HG03342 (cell line): ENCODE data around the gene ATP10A.

Source experiments
- ATAC-seq: cut with Tn5 transposase; IDR thresholded peaks from one replicate; pipeline ENCODE4 v1.9.1; 2021; ENCODE audit warnings: mild to moderate bottlenecking, moderate library complexity; ENCODE audit not compliant: unreplicated experiment

ATP10A gene

GRCh38 chr15:25797035-25797434, 66.1 kb downstream of the ATP10A start:
- ATAC-seq = no peak

DNA sequence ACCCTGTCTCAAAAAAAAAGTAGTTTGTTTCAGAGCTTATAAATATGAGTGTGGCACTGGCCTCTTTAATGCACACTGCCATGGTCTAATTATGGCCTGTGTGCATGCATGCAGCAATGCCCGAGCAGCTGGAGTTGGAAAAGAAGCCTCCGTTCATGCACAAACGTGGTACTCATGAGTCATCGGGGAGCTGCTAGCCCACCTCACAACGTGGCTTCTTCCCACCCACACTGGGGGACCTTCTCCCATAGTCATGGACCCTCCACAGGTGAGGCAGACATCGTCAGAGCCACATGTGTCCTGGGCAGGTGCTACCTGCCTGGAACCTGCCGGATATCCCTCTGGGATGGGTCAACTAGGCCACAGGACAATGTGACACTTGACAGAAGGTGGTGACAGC, 66.7 kb downstream of the ATP10A start:
- no peak for ATAC-seq

- ATAC-seq = no peak
Observed at GRCh38 chr15:25795712-25796111, 67.4 kb downstream of the ATP10A start.

DNA sequence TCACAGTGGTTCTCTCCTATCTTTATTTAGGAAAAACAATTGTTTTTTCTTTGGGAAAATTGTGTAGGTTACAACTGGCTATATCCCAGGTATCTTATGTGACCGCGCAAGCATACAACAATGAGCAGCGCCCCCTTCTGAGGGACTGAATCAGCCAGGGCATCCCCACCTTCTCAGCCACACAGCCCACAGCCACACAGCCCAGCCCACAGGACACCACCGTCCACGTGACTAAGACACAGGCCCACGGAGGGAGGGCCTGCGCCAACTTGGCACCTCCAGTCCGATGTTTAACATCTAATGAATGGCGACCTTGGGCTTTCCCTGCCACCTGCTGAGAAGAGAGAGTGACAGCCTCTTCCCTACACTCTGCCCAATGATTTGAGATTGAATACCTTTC, 68.1 kb downstream of the ATP10A start:
- no peak for ATAC-seq

DNA sequence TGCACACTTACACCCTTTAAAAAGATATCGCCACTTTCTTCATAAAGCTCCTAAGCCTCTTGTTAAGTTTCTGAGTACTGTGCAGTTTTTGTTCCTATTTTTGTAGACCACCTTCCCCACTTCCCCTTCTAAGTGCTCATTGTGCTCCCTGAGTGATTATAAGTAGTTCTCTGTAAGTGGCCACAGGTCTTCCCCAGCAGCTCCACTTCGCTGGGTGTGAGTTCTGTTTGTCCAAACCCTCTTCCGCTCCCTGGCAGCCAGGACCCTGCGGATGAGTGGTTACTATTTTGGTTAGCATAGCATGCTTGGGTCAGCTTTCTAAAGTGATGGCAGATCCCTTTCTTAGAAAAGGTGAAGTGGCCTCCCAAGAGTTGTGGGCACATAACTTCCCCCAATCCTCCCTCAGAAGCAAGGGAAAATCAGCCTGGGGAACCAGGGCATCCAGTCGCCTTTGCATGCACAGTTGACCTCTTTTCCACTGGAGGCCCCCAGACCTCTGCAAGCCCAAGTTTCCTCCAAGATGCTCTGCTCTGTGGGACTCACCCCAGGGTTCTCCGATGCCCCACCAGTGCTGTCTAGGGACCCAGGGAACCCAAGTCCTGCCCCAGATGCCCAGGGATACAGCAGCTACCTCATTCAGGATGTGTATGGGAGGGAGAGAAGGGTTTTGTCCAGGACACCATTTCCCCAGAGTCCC, 69.6 kb downstream of the ATP10A start:
- peak; percentile 79 for ATAC-seq

DNA sequence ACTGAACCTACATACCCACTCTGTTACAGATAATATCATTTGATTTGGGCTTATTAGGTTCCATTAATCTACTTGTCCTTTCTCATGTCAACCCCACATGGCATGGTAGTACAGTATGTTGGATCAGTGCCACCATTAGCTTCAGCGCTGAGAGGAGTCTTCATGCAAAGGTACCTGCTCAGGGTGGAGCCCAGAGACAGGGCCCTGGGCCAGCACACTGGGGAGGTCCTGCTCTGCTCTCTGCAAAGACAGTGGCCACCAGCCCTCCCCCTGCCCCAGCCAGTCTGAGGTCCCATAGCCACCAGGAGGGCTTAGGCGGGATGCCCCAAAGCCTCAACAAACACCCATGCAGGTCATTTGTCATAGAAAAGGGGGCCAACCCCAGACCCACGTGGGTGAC, 71.0 kb downstream of the ATP10A start:
- no peak for ATAC-seq

DNA sequence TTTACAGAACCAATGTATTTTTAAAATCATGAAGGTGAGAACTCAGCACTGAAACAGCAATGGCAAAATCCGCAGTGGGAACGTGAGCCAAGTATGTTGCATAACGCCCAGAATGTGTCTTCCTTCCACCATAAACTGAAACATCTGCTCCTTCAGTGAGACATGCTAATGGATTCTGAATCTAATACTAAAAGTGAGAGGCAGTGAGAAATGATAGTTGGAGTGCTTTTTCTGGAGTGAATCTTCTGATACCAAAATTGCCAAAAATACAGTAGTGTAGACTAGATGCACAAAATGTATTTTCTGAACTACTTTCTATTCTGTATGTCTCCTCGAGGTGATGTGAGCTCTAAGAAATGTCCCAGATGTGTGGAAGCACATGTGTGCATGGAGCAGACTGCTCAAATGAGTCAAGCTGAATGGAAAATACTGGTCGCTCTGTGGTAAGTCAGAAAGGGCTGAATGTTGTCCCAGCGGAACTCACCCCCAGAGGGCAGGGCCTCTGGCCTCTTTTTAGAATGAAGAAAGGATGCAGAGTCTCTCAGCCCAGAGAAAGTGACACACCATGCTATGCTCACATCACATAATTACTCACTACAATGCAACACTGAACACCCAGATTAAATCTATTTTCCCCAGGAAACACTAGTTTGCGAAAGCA, 73.0 kb downstream of the ATP10A start:
- ATAC-seq = no peak

GRCh38 chr15:25789616-25789999, 73.5 kb downstream of the ATP10A start:
- no peak for ATAC-seq

DNA sequence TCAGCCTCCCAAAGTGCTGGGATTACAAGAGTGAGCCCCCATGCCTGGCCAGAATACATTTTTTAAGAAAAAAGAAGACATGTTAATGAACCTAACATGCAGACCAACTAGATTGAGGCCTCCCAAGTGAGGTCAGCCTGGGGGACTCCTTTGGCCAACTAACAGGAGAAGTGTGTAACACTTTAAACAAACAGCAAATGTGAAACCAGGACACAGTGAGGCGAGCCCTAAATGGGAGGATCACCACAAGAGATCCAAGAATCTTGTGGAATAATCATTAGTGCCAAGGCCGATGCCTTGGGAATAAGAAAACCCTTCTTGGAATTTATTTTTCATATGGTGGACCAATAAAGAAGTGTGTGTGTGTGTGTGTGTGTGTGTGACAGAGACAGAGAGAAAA, 73.9 kb downstream of the ATP10A start:
- ATAC-seq = no peak

GRCh38 chr15:25787855-25788520, 75.1 kb downstream of the ATP10A start:
- peak; percentile 75 for ATAC-seq

DNA sequence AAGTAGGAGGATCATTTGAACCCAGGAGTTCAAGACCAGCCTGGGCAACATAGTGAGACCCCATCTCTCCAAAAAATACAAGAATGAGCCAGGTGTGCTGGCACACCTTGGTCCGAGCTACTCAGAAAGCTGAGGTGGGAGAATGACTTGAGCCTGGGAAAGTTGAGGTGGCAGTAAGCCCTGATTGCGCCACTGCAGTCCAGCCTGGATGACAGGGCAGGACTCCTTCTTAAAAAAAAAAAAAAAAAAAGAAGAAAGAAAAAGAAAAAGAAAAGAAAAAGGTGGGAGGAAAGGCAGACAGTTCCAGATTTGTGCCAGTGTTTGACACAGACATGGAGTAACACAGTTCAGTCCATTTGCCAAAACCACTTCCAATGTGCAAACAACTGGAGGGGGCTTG, 75.7 kb downstream of the ATP10A start:
- ATAC-seq = no peak

DNA sequence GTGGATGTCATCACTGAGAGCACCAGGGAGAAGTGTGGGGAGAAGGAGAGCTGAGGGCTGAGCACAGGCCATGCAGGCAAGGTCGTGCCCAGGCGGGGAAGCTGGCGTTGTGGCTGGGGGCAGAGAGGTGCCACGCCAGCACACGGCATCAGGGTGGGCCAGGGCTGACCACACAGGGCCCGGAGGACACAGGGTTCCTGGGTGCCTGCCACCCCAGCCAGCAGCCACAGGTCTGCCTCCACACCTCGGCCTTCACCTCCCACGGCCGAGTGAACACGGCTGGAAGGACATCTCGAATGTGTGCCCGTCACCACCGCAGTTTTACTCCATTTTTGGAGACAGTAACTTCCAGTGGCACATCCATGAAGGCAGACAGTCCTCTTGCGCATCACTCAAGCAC, 77.1 kb downstream of the ATP10A start:
- ATAC-seq = no peak

GRCh38 chr15:25785641-25786025, 77.5 kb downstream of the ATP10A start:
- no peak for ATAC-seq

GRCh38 chr15:25784876-25785640, 78.1 kb downstream of the ATP10A start:
- no peak for ATAC-seq

GRCh38 chr15:25783607-25784540, 79.3 kb downstream of the ATP10A start:
- ATAC-seq = no peak

GRCh38 chr15:25783134-25783533, 80.0 kb downstream of the ATP10A start:
- ATAC-seq = no peak

DNA sequence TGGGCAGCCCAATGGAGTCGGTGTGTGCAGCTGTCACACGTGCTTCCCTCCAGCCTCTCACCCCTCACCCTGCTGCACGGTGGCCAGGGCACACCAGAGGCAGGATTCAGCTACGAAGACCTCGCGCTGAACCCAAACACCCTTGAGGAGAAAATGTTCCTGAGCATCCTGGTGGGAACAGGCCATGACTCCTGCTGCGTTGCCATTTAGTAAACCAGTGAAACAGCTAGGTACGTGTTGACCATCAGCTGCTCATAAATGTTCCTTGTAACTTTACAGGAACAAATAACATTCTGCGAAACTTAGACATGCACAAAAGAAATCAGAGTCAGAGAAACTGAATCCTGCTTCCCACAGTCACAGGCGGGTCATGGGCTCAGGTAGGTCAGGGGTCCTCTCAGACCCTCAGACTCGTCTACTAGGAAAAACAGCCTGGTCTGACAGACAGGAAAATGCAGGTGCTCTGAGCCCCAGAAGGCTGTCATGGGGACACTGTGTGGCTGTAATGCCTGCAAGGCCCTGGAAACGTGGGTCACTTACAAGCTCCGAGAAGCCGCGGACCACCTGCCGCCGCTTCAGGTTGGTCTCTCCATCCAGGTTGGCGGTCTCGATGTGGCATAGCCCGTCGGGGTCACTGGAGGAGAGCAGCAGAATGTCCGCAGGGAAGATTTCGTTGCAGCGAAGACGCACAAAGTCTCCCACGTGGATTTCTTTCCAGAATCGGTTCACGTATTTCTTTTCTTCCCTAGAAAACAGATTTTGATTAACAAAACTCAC, 82.5 kb downstream of the ATP10A start:
- no peak for ATAC-seq

- ATAC-seq = no peak
Observed at GRCh38 chr15:25778161-25778560, 85.0 kb downstream of the ATP10A start.

GRCh38 chr15:25777037-25777436, 86.1 kb downstream of the ATP10A start:
- no peak for ATAC-seq
